H9 (cell line): ENCODE measurements around the gene SYT9. TPM values are rescaled to one million over a fixed set of nuclear protein-coding genes. Genes with fewer than 3 reads are reported as not detected.

Experiments used
- DNase-seq: peaks from one replicate; pipeline ENCODE4 v3.0.0-alpha.2; 2017
- H2AFZ ChIP-seq: one replicate; pipeline ENCODE4 v1.6.1; 2013; ENCODE audit warnings: mild to moderate bottlenecking, low read length, control low read depth, moderate library complexity
- H2AK5ac ChIP-seq: 2 replicates; pipeline ENCODE4 v1.6.1; 2013; ENCODE audit warnings: low read length, control low read depth, mixed read lengths; ENCODE audit not compliant: insufficient read length
- H2BK120ac ChIP-seq: one replicate; pipeline ENCODE4 v1.6.1; 2013; ENCODE audit warnings: low read depth, mild to moderate bottlenecking, low read length, control low read depth, inconsistent platforms; ENCODE audit not compliant: poor library complexity, severe bottlenecking
- H2BK12ac ChIP-seq: 2 replicates; pipeline ENCODE4 v1.6.1; 2013; ENCODE audit warnings: low read length, control low read depth, mixed read lengths, low read depth; ENCODE audit not compliant: insufficient read length
- H2BK15ac ChIP-seq: 2 replicates; pipeline ENCODE4 v1.6.1; 2013; ENCODE audit warnings: low read depth, low read length, control low read depth
- H2BK20ac ChIP-seq: one replicate; pipeline ENCODE4 v1.6.1; 2013; ENCODE audit warnings: low read depth, mild to moderate bottlenecking, low read length, control low read depth, inconsistent platforms; ENCODE audit not compliant: poor library complexity, severe bottlenecking
- H2BK5ac ChIP-seq: 2 replicates; pipeline ENCODE4 v1.6.1; 2013; ENCODE audit warnings: low read length, control low read depth, mixed read lengths; ENCODE audit not compliant: insufficient read length
- H3K14ac ChIP-seq: 2 replicates; pipeline ENCODE4 v1.6.1; 2013; ENCODE audit warnings: low read length, control low read depth; ENCODE audit not compliant: insufficient read depth
- H3K18ac ChIP-seq: 2 replicates; pipeline ENCODE4 v1.6.1; 2013; ENCODE audit warnings: low read depth, mild to moderate bottlenecking, mixed read lengths, low read length, control low read depth; ENCODE audit not compliant: insufficient read length
- H3K23ac ChIP-seq: 2 replicates; pipeline ENCODE4 v1.6.1; 2013; ENCODE audit warnings: low read length, control low read depth, mixed read lengths, low read depth; ENCODE audit not compliant: insufficient read length
- H3K23me2 ChIP-seq: 2 replicates; pipeline ENCODE4 v1.6.1; 2013; ENCODE audit warnings: low read depth, mild to moderate bottlenecking, mixed read lengths, low read length, control low read depth; ENCODE audit not compliant: insufficient read length, poor library complexity, severe bottlenecking
- H3K27ac ChIP-seq: 2 replicates; pipeline ENCODE4 v1.5.1; 2013; ENCODE audit warnings: low read length, control low read depth, mixed read lengths, low read depth; ENCODE audit not compliant: insufficient read length
- H3K27me3 ChIP-seq: 2 replicates; pipeline ENCODE4 v1.6.1; 2013; ENCODE audit warnings: low read length, control low read depth, inconsistent platforms; ENCODE audit not compliant: insufficient read depth
- H3K4ac ChIP-seq: 2 replicates; pipeline ENCODE4 v1.6.1; 2013; ENCODE audit warnings: low read depth, mild to moderate bottlenecking, control low read depth, inconsistent platforms, low read length, moderate library complexity
- H3K4me1 ChIP-seq: 2 replicates; pipeline ENCODE4 v1.6.1; 2013; ENCODE audit warnings: low read length, control low read depth, inconsistent platforms; ENCODE audit not compliant: insufficient read depth
- H3K4me2 ChIP-seq: 2 replicates; pipeline ENCODE4 v1.6.1; 2013; ENCODE audit warnings: low read length, control low read depth, mixed read lengths; ENCODE audit not compliant: insufficient read length, insufficient read depth
- H3K56ac ChIP-seq: 2 replicates; pipeline ENCODE4 v1.6.1; 2013; ENCODE audit warnings: low read depth, mild to moderate bottlenecking, mixed read lengths, low read length, control low read depth; ENCODE audit not compliant: insufficient read length
- H3K79me1 ChIP-seq: 2 replicates; pipeline ENCODE4 v1.6.1; 2013; ENCODE audit warnings: low read depth, mild to moderate bottlenecking, moderate library complexity, low read length, control low read depth, inconsistent platforms; ENCODE audit not compliant: insufficient read depth, poor library complexity, severe bottlenecking
- H3K79me2 ChIP-seq: 2 replicates; pipeline ENCODE4 v1.6.1; 2013; ENCODE audit warnings: low read length, control low read depth, inconsistent platforms; ENCODE audit not compliant: insufficient read depth
- H3K9ac ChIP-seq: 2 replicates; pipeline ENCODE4 v1.6.1; 2013; ENCODE audit warnings: low read length, control low read depth, mixed read lengths; ENCODE audit not compliant: insufficient read length; ENCODE audit errors: extremely low read depth
- H3K9me3 ChIP-seq: one replicate; pipeline ENCODE4 v1.6.1; 2013; ENCODE audit warnings: low read depth, low read length, inconsistent platforms; ENCODE audit not compliant: control insufficient read depth
- H3T11ph ChIP-seq: one replicate; pipeline ENCODE4 v1.6.1; 2013; ENCODE audit warnings: mild to moderate bottlenecking, low read length, control low read depth, inconsistent platforms
- H4K20me1 ChIP-seq: one replicate; pipeline ENCODE4 v1.6.1; 2013; ENCODE audit not compliant: control insufficient read depth, insufficient read length, insufficient read depth
- H4K5ac ChIP-seq: 2 replicates; pipeline ENCODE4 v1.6.1; 2013; ENCODE audit warnings: low read depth, mild to moderate bottlenecking, mixed read lengths, low read length, control low read depth; ENCODE audit not compliant: insufficient read length
- H4K8ac ChIP-seq: replicated peaks from 2 replicates; pipeline ENCODE4 v1.6.1; 2013; ENCODE audit warnings: low read length, control low read depth, mixed read lengths, low read depth; ENCODE audit not compliant: insufficient read length
- H4K91ac ChIP-seq: 2 replicates; pipeline ENCODE4 v1.6.1; 2013; ENCODE audit warnings: low read depth, mild to moderate bottlenecking, moderate library complexity, mixed read lengths, low read length, control low read depth; ENCODE audit not compliant: insufficient read length
- H3K27ac Mint-ChIP-seq, 3 experiments: 2 replicates in 2 of 3; 3 replicates in 1 of 3; pipeline ENCODE4 v1.8.0; 2020 to 2021; ENCODE audit warnings: mixed read lengths in 3 of 3, mild to moderate bottlenecking in 1 of 3, moderate library complexity in 1 of 3
- H3K27me3 Mint-ChIP-seq: 2 replicates; pipeline ENCODE4 v1.8.0; 2021; ENCODE audit warnings: low read depth, mild to moderate bottlenecking, moderate library complexity, mixed read lengths
- H3K36me3 Mint-ChIP-seq, 3 experiments: 2 replicates in 2 of 3; 3 replicates in 1 of 3; pipeline ENCODE4 v1.8.0; 2020 to 2021; ENCODE audit warnings: low read depth in 3 of 3, mixed read lengths in 3 of 3; ENCODE audit not compliant: insufficient read depth in 1 of 3
- H3K4me1 Mint-ChIP-seq, 2 experiments: 2 replicates each; pipeline ENCODE4 v1.8.0; 2020; ENCODE audit warnings: mixed read lengths in 2 of 2
- H3K4me3 Mint-ChIP-seq, 2 experiments: 2 replicates in 1 of 2; 3 replicates in 1 of 2; pipeline ENCODE4 v1.8.0; 2020 to 2021; ENCODE audit warnings: mild to moderate bottlenecking in 2 of 2, mixed read lengths in 2 of 2, moderate library complexity in 1 of 2
- H3K9me3 Mint-ChIP-seq, 2 experiments: 2 replicates in 1 of 2; 3 replicates in 1 of 2; pipeline ENCODE4 v1.8.0; 2020; ENCODE audit warnings: mild to moderate bottlenecking in 2 of 2, mixed read lengths in 2 of 2, moderate library complexity in 1 of 2
- CTCF ChIP-seq: fragments of 200-600 bp; sonication (generic); conservative IDR thresholded peaks from 3 replicates; pipeline ENCODE4 v1.8.0; 2021; ENCODE audit warnings: antibody characterized with exemption, mild to moderate bottlenecking
- WGBS: extraction: QIAGEN DNeasy Blood & Tissue Kit; methylation state at CpG from one replicate; pipeline ENCODE4 v1.1.7; 2013; ENCODE audit warnings: missing lambda C conversion rate, low lambda C conversion rate, mixed read lengths; ENCODE audit not compliant: insufficient read length; ENCODE audit errors: extremely low coverage; 5-methylcytosine and 5-hydroxymethylcytosine counted together
- total RNA-seq: library from RNA; stranded (reverse); gene quantifications from 2 replicates; pipeline ENCODE4 v1.2.1, GENCODE V29; 2021

SYT9 gene
- total RNA-seq, 1 experiment from 2014 or later: 0.63 TPM

GRCh38 chr11:7473717-7474116 is 222.0 kb downstream of the SYT9 start:
- Mint-ChIP-seq H3K4me1 (peaks cover 0 to 4% of the 10 kb centered on the region in 2 experiments; a peak in 2 of 4 replicates), H3K27ac (no peak overlapping the region)
- WGBS: no CpG with 5 or more reads among the region's 1 CpG

More at GRCh38 chr11:7473717-7474116, 222.0 kb downstream of the SYT9 start:
- Histone ChIP-seq H4K8ac (no peak overlapping the region), H3K14ac (no peak overlapping the region; the same call in 1 of the 2 replicates), H2BK15ac (no peak overlapping the region), H3K9me3 (no peaks in the 10 kb centered on the region), H3K4me1 (0 out of 2 replicates have a peak, but pooled peaks cover 3% of the 10 kb centered on the region), H2AFZ (no peak overlapping the region), H4K20me1 (no peaks in the 10 kb centered on the region), H2BK20ac (no peak overlapping the region), H3K23me2 (no peaks in the 10 kb centered on the region), H4K91ac (no peak overlapping the region), H3K4me2 (no peak overlapping the region), H3K27me3 (no peaks in the 10 kb centered on the region), H2AK5ac (no peak overlapping the region), H3K79me1 (no peaks in the 10 kb centered on the region), H3K18ac (no peak overlapping the region), H2BK120ac (no peak overlapping the region), H4K5ac (no peak overlapping the region), H2BK12ac (no peak overlapping the region), H2BK5ac (no peak overlapping the region), H3K4ac (no peak overlapping the region), H3K27ac (no peak overlapping the region), H3K9ac (no peak overlapping the region), H3K23ac (no peak overlapping the region), H3K79me2 (no peaks in the 10 kb centered on the region), H3K56ac (no peak overlapping the region), H3T11ph (no peak overlapping the region)
- Mint-ChIP-seq H3K27me3 (no peaks in the 10 kb centered on the region; the same call in none of the 2 replicates), H3K4me3 (no peak overlapping the region), H3K36me3 (no peaks in the 10 kb centered on the region), H3K9me3 (no peaks in the 10 kb centered on the region; a peak in 1 of 5 replicates)
- TF ChIP-seq CTCF: no peak
- no peak for DNase-seq
